ENCODE measurements around the gene DST. TPM values are rescaled to one million over a fixed set of nuclear protein-coding genes. Genes with fewer than 3 reads are reported as not detected.

DST gene
- total and polyA plus RNA-seq, 2 of the 4 experiments (the other 2 are of a cell fraction): 97.7 to 452 TPM

- no peak for ATAC-seq (ENCODE audit: low read depth)
- WGBS, 2 experiments (ENCODE audit: extremely low coverage in 2 of 2, insufficient read length in 1 of 2): 100% methylated on average over 1 of the region's 1 CpG; no CpG with 5 or more reads in 1 of the 2 experiments
- no peak overlapping the region for H2BK15ac ChIP-seq (ENCODE audit: low read depth, low read length)
- H4K8ac ChIP-seq (ENCODE audit: low read depth in 2 of 2, low read length in 2 of 2): no peak overlapping the region
- no peaks in the 10 kb centered on the region; the same call in 1 of the 2 replicates for H3K9me1 ChIP-seq (ENCODE audit: insufficient read depth, low read length)
- intact Hi-C loops (cut with micrococcal nuclease): no loop called here
- ChIA-PET CTCF (no interaction called here), POLR2A (ENCODE audit: unreplicated experiment) (no interaction called here)
- no peak overlapping the region for H3K4me3 ChIP-seq (ENCODE audit: insufficient read depth, low read depth, low read length)
- H3K27me3 ChIP-seq (ENCODE audit: control insufficient read depth, insufficient read depth, low read length): no peaks in the 10 kb centered on the region
- H2AK9ac ChIP-seq (replicated peaks; ENCODE audit: low read depth, low read length, poor library complexity): no peak overlapping the region
- no peak overlapping the region for H4K91ac ChIP-seq (ENCODE audit: insufficient read depth, low read depth, low read length)
- H3K18ac ChIP-seq (ENCODE audit: low read depth, low read length): no peak overlapping the region
- no peak overlapping the region for H3K27ac ChIP-seq (ENCODE audit: insufficient read depth, low read length)
- H2AK5ac ChIP-seq (ENCODE audit: low read depth, low read length): no peak overlapping the region
- in situ Hi-C loops (cut with MboI; ENCODE audit: low sequenced_read_pairs): no loop called here
- no peak overlapping the region for H4K5ac ChIP-seq (ENCODE audit: low read depth, low read length)
- no peak overlapping the region for H2AFZ ChIP-seq (replicated peaks; ENCODE audit: low read length, poor library complexity)
- H3K14ac ChIP-seq (replicated peaks; ENCODE audit: low read depth, low read length): no peak overlapping the region
- H2BK20ac ChIP-seq (ENCODE audit: low read depth, low read length): no peak overlapping the region
- H3K4me1 ChIP-seq (ENCODE audit: control insufficient read depth, insufficient read depth, low read length): no peaks in the 10 kb centered on the region; the same call in 1 of the 2 replicates
- no TSS peak for BruUV-seq (replicated peaks)
- no peak overlapping the region for H3K9ac ChIP-seq (ENCODE audit: low read depth, low read length)
- H3K36me3 ChIP-seq (ENCODE audit: control insufficient read depth, insufficient read depth, low read length): peaks cover 59% of the 10 kb centered on the region
- no peak overlapping the region for H2BK5ac ChIP-seq (ENCODE audit: low read depth, low read length, poor library complexity, severe bottlenecking)
- no peaks in the 10 kb centered on the region for H4K20me1 ChIP-seq (ENCODE audit: insufficient read depth, low read length)
- TF ChIP-seq NFE2L2 (IDR thresholded peaks at IDR 0.05; ENCODE audit: low read depth, low read length) (no peak), CEBPB (IDR thresholded peaks at IDR 0.05; ENCODE audit: low read depth, low read length) (no peak), SMC3 (IDR thresholded peaks at IDR 0.05; ENCODE audit: low read depth, low read length) (no peak), MAZ (IDR thresholded peaks at IDR 0.05; ENCODE audit: borderline replicate concordance, low read depth, low read length) (no peak), CHD1 (IDR thresholded peaks at IDR 0.05; ENCODE audit: low read depth, low read length) (no peak), MAFK (IDR thresholded peaks at IDR 0.05; ENCODE audit: low read depth, low read length) (no peak), FOS (IDR thresholded peaks at IDR 0.05; ENCODE audit: low read depth, low read length) (no peak), RAD21 (IDR thresholded peaks at IDR 0.05; ENCODE audit: low read length) (no peak), ELK1 (IDR thresholded peaks at IDR 0.05; ENCODE audit: borderline replicate concordance, low read depth, low read length) (no peak), MXI1 (IDR thresholded peaks at IDR 0.05; ENCODE audit: borderline replicate concordance, low read depth, low read length) (no peak), BHLHE40 (IDR thresholded peaks at IDR 0.05; ENCODE audit: low read depth, low read length) (no peak), POLR2A (IDR thresholded peaks at IDR 0.05; ENCODE audit: low read depth, low read length) (no peak), RCOR1 (IDR thresholded peaks at IDR 0.05; ENCODE audit: insufficient replicate concordance, low read length) (no peak), RFX5 (IDR thresholded peaks at IDR 0.05; ENCODE audit: low read depth, low read length) (no peak)
- TF ChIP-seq, protein P1, sequence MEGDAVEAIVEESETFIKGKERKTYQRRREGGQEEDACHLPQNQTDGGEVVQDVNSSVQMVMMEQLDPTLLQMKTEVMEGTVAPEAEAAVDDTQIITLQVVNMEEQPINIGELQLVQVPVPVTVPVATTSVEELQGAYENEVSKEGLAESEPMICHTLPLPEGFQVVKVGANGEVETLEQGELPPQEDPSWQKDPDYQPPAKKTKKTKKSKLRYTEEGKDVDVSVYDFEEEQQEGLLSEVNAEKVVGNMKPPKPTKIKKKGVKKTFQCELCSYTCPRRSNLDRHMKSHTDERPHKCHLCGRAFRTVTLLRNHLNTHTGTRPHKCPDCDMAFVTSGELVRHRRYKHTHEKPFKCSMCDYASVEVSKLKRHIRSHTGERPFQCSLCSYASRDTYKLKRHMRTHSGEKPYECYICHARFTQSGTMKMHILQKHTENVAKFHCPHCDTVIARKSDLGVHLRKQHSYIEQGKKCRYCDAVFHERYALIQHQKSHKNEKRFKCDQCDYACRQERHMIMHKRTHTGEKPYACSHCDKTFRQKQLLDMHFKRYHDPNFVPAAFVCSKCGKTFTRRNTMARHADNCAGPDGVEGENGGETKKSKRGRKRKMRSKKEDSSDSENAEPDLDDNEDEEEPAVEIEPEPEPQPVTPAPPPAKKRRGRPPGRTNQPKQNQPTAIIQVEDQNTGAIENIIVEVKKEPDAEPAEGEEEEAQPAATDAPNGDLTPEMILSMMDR (conservative IDR thresholded peaks at IDR 0.05; ENCODE audit: low read depth, low read length): no peak
- TF ChIP-seq, protein P2, sequence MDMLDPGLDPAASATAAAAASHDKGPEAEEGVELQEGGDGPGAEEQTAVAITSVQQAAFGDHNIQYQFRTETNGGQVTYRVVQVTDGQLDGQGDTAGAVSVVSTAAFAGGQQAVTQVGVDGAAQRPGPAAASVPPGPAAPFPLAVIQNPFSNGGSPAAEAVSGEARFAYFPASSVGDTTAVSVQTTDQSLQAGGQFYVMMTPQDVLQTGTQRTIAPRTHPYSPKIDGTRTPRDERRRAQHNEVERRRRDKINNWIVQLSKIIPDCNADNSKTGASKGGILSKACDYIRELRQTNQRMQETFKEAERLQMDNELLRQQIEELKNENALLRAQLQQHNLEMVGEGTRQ (IDR thresholded peaks at IDR 0.05; ENCODE audit: low read depth, low read length): no peak
- H3K56ac ChIP-seq (ENCODE audit: extremely low read depth, insufficient read depth, low read length): no peak overlapping the region
- dilution Hi-C loops (cut with HindIII; ENCODE audit: low sequenced_read_pairs, unreplicated experiment): no loop called here
- no peak overlapping the region for H3K4me2 ChIP-seq (ENCODE audit: low read depth, low read length)
- no peak overlapping the region for H3K23ac ChIP-seq (ENCODE audit: low read depth, low read length)
- H3K79me1 ChIP-seq (ENCODE audit: low read depth in 1 of 2, low read length in 2 of 2): peaks cover 26 to 41% of the 10 kb centered on the region in 2 experiments
- H2BK120ac ChIP-seq (ENCODE audit: low read depth, low read length): no peak overlapping the region
- no peak overlapping the region for H3K4ac ChIP-seq (ENCODE audit: low read depth, low read length)
- DNase-seq: no peak
- H3K9me3 ChIP-seq (ENCODE audit: control insufficient read depth, insufficient read depth, low read length): peaks cover 2% of the 10 kb centered on the region; the same call in 1 of the 2 replicates
Measured at GRCh38 chr6:56478202-56478601, 164.5 kb downstream of the DST start.
